Esophagus squamous epithelium (tissue), 4 donors: ENCODE data around the gene NOSIP.

ENCODE experiments used
- POLR2A ChIP-seq, 4 donors: fragments of 450-650 bp; IDR thresholded peaks; one replicate each; pipeline ENCODE4 v1.6.1; 2017; ENCODE audit warnings: antibody characterized with exemption in 4 of 4, mild to moderate bottlenecking in 4 of 4, moderate library complexity in 3 of 4
- TF ChIP-seq, protein P1 (sequence below), 6 experiments: fragments of 450-650 bp in 4 of 6; fragments of 200-600 bp in 2 of 6; sonication (generic) in 2 of 6; IDR thresholded peaks; one replicate each; pipeline ENCODE4 v1.5.1; 2016 to 2019; ENCODE audit warnings: antibody characterized with exemption in 6 of 6, mild to moderate bottlenecking in 4 of 6, moderate library complexity in 4 of 6

DNA sequence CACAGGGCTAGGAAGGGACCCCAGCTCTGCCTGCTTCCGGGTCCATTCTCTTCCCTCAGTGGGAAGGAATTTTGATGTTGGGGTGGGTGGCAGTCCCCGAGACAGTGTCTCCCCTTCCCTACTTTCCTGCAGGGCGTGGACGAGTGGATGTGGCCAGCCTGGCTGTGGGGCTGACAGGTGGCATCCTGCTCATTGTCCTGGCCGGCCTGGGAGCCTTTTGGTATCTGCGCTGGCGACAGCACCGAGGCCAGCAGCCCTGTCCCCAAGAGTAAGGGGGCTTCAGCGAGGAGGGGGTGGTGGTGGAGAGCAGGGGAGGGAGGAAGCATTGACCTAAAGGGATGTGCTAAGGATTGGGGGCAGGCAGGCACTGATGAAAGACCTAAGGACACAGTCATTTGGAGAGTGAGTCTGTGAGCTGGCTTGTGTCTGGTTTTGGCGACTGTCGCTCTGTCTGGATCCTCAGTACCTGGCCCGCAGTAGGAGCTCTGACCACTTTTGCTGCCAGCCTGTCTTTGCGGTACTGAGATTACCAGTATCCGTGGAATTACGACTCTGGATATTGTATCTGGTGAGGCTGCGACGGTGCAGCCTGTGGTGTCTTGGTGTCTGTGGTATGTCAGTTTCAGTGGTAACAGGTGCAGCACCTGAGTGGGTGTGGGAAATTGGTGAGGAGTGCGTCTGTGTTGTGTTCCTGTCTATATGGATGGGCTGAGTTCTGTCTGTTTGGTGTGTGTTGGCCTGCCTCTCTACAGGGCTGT lies 8.2 kb upstream of the NOSIP start:
- no peak for TF ChIP-seq POLR2A (IDR thresholded peaks at IDR 0.05)
- TF ChIP-seq, protein P1, sequence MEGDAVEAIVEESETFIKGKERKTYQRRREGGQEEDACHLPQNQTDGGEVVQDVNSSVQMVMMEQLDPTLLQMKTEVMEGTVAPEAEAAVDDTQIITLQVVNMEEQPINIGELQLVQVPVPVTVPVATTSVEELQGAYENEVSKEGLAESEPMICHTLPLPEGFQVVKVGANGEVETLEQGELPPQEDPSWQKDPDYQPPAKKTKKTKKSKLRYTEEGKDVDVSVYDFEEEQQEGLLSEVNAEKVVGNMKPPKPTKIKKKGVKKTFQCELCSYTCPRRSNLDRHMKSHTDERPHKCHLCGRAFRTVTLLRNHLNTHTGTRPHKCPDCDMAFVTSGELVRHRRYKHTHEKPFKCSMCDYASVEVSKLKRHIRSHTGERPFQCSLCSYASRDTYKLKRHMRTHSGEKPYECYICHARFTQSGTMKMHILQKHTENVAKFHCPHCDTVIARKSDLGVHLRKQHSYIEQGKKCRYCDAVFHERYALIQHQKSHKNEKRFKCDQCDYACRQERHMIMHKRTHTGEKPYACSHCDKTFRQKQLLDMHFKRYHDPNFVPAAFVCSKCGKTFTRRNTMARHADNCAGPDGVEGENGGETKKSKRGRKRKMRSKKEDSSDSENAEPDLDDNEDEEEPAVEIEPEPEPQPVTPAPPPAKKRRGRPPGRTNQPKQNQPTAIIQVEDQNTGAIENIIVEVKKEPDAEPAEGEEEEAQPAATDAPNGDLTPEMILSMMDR (IDR thresholded peaks at IDR 0.05): no peak
